Middle frontal gyrus (tissue), 1 donor: ENCODE data around the gene MTTP.
"Not testable (repeated sequence)": the region's sequence is repeated elsewhere in the genome, so short reads cannot be mapped to it uniquely, and the experiment has no call there.

Experiments
- DNase-seq: peaks from one replicate; pipeline ENCODE4 v3.0.0-alpha.2; 2015; ENCODE audit warnings: low spot score; ENCODE audit errors: extremely low spot score

The MTTP gene

GRCh38 chr4:99574530-99575324, at the start of gene MTTP:
Gene MTTP, plus strand, starts transcription at chr4:99574824. Its CDS starts 86 bp downstream, at chr4:99574910.
- DNase-seq, result no peak

- no peak for DNase-seq
Observed at GRCh38 chr4:99529228-99529627, 45.4 kb upstream of the MTTP start.

- DNase-seq, result no peak
Observed at GRCh38 chr4:99529956-99530355, 44.7 kb upstream of the MTTP start.

- not testable (repeated sequence) for DNase-seq
Observed at GRCh38 chr4:99534699-99535098, 39.9 kb upstream of the MTTP start.

- DNase-seq, result no peak
Observed at GRCh38 chr4:99536271-99536670, 38.4 kb upstream of the MTTP start.

GRCh38 chr4:99536848-99537247, 37.8 kb upstream of the MTTP start:
- DNase-seq, result no peak

- no peak for DNase-seq
Observed at GRCh38 chr4:99537674-99538073, 37.0 kb upstream of the MTTP start.

- no peak for DNase-seq
Observed at GRCh38 chr4:99540277-99540939, 34.2 kb upstream of the MTTP start.

GRCh38 chr4:99552872-99553271, 21.8 kb upstream of the MTTP start:
- DNase-seq, result no peak

- DNase-seq, result peak; percentile 95
Observed at GRCh38 chr4:99563310-99564186, 11.1 kb upstream of the MTTP start, which contains the start of gene TRMT10A. Gene TRMT10A, minus strand, starts transcription at chr4:99564039. Its CDS starts 4,701 bp downstream, at chr4:99559338.

GRCh38 chr4:99564921-99565320, 9.7 kb upstream of the MTTP start:
- DNase-seq, result no peak

GRCh38 chr4:99571883-99572282, 2.7 kb upstream of the MTTP start:
- no peak for DNase-seq

GRCh38 chr4:99572527-99573240, 1.9 kb upstream of the MTTP start:
- DNase-seq, result no peak

GRCh38 chr4:99573735-99574368, 772 bp upstream of the MTTP start:
- DNase-seq, result no peak

GRCh38 chr4:99578714-99579113, 4.1 kb downstream of the MTTP start:
- no peak for DNase-seq

GRCh38 chr4:99585516-99585915, 10.9 kb downstream of the MTTP start:
- no peak for DNase-seq

- DNase-seq, result no peak
Observed at GRCh38 chr4:99586322-99586721, 11.7 kb downstream of the MTTP start.

GRCh38 chr4:99586797-99587196, 12.2 kb downstream of the MTTP start:
- DNase-seq, result no peak

- DNase-seq, result no peak
Observed at GRCh38 chr4:99587309-99587708, 12.7 kb downstream of the MTTP start.

- DNase-seq, result no peak
Observed at GRCh38 chr4:99587803-99588202, 13.2 kb downstream of the MTTP start.

- DNase-seq, result no peak
Observed at GRCh38 chr4:99591757-99592156, 17.1 kb downstream of the MTTP start.
